ENCODE measurements around the gene SERPINB5.

SERPINB5 gene

GRCh38 chr18:63551769-63552168 is 75.0 kb downstream of the SERPINB5 start:
- DNase-seq = no peak
- no peaks in the 10 kb centered on the region for H3K36me3 ChIP-seq (replicated peaks; ENCODE audit: insufficient read depth, low read length)
- H3K9ac ChIP-seq (ENCODE audit: low read length) = no peak overlapping the region
- no peak overlapping the region for H3K27ac ChIP-seq (ENCODE audit: low read length)
- no peak overlapping the region for H2AFZ ChIP-seq (ENCODE audit: low read length)
- H3F3A ChIP-seq (ENCODE audit: insufficient read depth, low read length) = no peaks in the 10 kb centered on the region
- no peaks in the 10 kb centered on the region for H3K79me2 ChIP-seq (ENCODE audit: low read length)
- no peak overlapping the region for H3K4me2 ChIP-seq (ENCODE audit: low read depth, low read length)
- no peak overlapping the region for H3K4me3 ChIP-seq (ENCODE audit: low read length)
- no peaks in the 10 kb centered on the region for H3K4me1 ChIP-seq (ENCODE audit: low read length)
- no peaks in the 10 kb centered on the region for H3K9me3 ChIP-seq (replicated peaks; ENCODE audit: insufficient read depth, low read length)
- no peaks in the 10 kb centered on the region for H3K27me3 ChIP-seq (replicated peaks; ENCODE audit: insufficient read depth, low read length)
- no peaks in the 10 kb centered on the region for H3K9me2 ChIP-seq (replicated peaks; ENCODE audit: insufficient read depth, low read length)
- TF ChIP-seq, protein P1, sequence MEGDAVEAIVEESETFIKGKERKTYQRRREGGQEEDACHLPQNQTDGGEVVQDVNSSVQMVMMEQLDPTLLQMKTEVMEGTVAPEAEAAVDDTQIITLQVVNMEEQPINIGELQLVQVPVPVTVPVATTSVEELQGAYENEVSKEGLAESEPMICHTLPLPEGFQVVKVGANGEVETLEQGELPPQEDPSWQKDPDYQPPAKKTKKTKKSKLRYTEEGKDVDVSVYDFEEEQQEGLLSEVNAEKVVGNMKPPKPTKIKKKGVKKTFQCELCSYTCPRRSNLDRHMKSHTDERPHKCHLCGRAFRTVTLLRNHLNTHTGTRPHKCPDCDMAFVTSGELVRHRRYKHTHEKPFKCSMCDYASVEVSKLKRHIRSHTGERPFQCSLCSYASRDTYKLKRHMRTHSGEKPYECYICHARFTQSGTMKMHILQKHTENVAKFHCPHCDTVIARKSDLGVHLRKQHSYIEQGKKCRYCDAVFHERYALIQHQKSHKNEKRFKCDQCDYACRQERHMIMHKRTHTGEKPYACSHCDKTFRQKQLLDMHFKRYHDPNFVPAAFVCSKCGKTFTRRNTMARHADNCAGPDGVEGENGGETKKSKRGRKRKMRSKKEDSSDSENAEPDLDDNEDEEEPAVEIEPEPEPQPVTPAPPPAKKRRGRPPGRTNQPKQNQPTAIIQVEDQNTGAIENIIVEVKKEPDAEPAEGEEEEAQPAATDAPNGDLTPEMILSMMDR (IDR thresholded peaks at IDR 0.05; ENCODE audit: low read length) = no peak
- no peak for TF ChIP-seq EZH2 (optimal IDR thresholded peaks at IDR 0.05; ENCODE audit: low read depth, low read length)
- no peak for TF ChIP-seq EZH2phosphoT487 (IDR thresholded peaks at IDR 0.05; ENCODE audit: low read length)
- no peaks in the 10 kb centered on the region for H4K20me1 ChIP-seq (ENCODE audit: insufficient read depth, low read length)

DNA sequence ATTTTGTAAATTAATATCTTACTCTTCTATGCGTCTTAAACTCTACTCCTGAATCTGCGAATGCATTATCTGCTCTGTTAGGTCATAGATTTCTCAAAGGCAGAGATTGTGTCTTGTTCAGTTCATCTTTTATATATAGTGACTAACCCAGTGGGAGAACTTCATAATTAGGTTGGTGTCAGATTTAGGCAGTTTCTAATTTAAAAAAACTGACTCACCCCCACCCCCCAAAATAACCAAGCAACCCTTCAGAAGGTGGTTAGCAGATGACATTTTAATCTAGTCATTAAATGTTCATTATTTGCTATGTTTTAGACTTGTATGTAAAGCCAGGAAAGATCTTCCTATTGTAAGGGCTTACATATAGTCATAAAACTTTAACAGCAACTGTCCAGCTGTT is 75.8 kb downstream of the SERPINB5 start:
- H3F3A ChIP-seq (ENCODE audit: insufficient read depth, low read length) = no peaks in the 10 kb centered on the region
- no peaks in the 10 kb centered on the region for H3K9me2 ChIP-seq (replicated peaks; ENCODE audit: insufficient read depth, low read length)
- H2AFZ ChIP-seq (ENCODE audit: low read length) = no peak overlapping the region
- no peaks in the 10 kb centered on the region for H3K4me1 ChIP-seq (ENCODE audit: low read length)
- no peak for TF ChIP-seq EZH2 (optimal IDR thresholded peaks at IDR 0.05; ENCODE audit: low read depth, low read length)
- TF ChIP-seq, protein P1 (IDR thresholded peaks at IDR 0.05; ENCODE audit: low read length) = no peak
- no peak for TF ChIP-seq EZH2phosphoT487 (IDR thresholded peaks at IDR 0.05; ENCODE audit: low read length)
- no peak overlapping the region for H3K27ac ChIP-seq (ENCODE audit: low read length)
- no peak overlapping the region for H3K4me3 ChIP-seq (ENCODE audit: low read length)
- no peak overlapping the region for H3K4me2 ChIP-seq (ENCODE audit: low read depth, low read length)
- no peaks in the 10 kb centered on the region for H4K20me1 ChIP-seq (ENCODE audit: insufficient read depth, low read length)
- DNase-seq = no peak
- no peak overlapping the region for H3K9ac ChIP-seq (ENCODE audit: low read length)
- H3K9me3 ChIP-seq (replicated peaks; ENCODE audit: insufficient read depth, low read length) = no peaks in the 10 kb centered on the region
- no peaks in the 10 kb centered on the region for H3K27me3 ChIP-seq (replicated peaks; ENCODE audit: insufficient read depth, low read length)
- H3K79me2 ChIP-seq (ENCODE audit: low read length) = no peaks in the 10 kb centered on the region
- no peaks in the 10 kb centered on the region for H3K36me3 ChIP-seq (replicated peaks; ENCODE audit: insufficient read depth, low read length)

DNA sequence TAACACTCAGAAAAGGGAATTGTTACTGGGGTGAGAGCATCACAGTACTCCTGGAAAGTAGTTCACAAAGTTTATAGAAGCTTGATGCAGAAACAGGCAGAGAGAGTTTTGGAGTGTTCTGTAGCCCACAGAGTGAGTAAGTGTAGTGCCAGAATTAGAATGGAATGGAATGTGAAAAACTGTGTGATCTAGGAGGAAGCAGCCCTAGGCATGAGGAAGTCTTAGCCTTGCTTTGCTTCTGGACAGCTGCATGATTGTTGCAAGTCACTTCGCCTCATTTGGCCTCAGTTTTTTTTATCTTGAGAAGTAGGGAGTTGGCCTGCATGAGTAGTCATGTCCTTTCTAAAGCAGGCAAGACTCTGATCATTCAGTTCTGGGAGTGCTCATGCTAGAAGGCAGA is 76.3 kb downstream of the SERPINB5 start:
- no peak overlapping the region for H3K9ac ChIP-seq (ENCODE audit: low read length)
- H3F3A ChIP-seq (ENCODE audit: insufficient read depth, low read length) = no peaks in the 10 kb centered on the region
- TF ChIP-seq, protein P1 (IDR thresholded peaks at IDR 0.05; ENCODE audit: low read length) = no peak
- TF ChIP-seq EZH2phosphoT487 (IDR thresholded peaks at IDR 0.05; ENCODE audit: low read length) (no peak), EZH2 (optimal IDR thresholded peaks at IDR 0.05; ENCODE audit: low read depth, low read length) (no peak)
- H3K4me1 ChIP-seq (ENCODE audit: low read length) = no peaks in the 10 kb centered on the region
- H3K4me3 ChIP-seq (ENCODE audit: low read length) = no peak overlapping the region
- H4K20me1 ChIP-seq (ENCODE audit: insufficient read depth, low read length) = no peaks in the 10 kb centered on the region
- no peaks in the 10 kb centered on the region for H3K27me3 ChIP-seq (replicated peaks; ENCODE audit: insufficient read depth, low read length)
- no peaks in the 10 kb centered on the region for H3K36me3 ChIP-seq (replicated peaks; ENCODE audit: insufficient read depth, low read length)
- H2AFZ ChIP-seq (ENCODE audit: low read length) = no peak overlapping the region
- H3K79me2 ChIP-seq (ENCODE audit: low read length) = no peaks in the 10 kb centered on the region
- DNase-seq = no peak
- no peaks in the 10 kb centered on the region for H3K9me2 ChIP-seq (replicated peaks; ENCODE audit: insufficient read depth, low read length)
- H3K4me2 ChIP-seq (ENCODE audit: low read depth, low read length) = no peak overlapping the region
- no peak overlapping the region for H3K27ac ChIP-seq (ENCODE audit: low read length)
- no peaks in the 10 kb centered on the region for H3K9me3 ChIP-seq (replicated peaks; ENCODE audit: insufficient read depth, low read length)

Data from MM.1S (cell line).